Measurements from ENCODE around the gene CTNND2.

CTNND2 gene

DNA sequence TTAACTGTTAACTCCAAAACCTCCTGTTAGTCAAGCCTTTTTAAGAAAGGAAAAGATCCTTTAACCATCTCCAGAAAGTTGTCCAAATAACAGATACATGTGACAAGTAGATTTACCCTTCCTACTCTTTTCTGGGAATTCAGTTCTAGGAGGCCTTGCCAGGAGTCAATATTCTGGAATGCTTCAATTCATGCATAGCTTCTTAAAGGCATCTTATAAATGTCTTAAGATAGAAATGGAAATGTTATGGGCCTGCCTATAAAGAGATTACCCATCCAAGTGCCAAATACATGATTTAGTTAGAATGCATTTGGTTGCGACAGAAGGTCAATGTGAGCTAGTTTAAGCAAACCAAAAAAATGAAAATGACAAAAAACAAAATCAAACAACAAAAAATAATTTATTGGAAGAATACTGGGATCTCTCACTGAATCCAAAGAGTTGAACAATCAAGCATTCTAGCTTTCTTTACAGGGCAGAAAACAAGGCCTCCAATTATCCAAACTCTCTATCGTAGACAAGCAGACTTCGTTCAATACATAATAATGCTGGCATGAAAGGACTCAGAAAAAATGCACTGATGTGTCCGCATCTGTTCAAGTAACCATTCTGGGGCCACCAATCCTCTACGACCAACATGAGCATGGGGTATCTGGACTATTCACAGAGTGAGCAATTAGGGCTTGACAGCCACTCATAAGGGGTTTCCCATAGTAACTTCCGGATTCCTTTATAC is 188.6 kb downstream of the CTNND2 start:
- POLR2A ChIA-PET: no interaction called here
- no peak for DNase-seq

DNA sequence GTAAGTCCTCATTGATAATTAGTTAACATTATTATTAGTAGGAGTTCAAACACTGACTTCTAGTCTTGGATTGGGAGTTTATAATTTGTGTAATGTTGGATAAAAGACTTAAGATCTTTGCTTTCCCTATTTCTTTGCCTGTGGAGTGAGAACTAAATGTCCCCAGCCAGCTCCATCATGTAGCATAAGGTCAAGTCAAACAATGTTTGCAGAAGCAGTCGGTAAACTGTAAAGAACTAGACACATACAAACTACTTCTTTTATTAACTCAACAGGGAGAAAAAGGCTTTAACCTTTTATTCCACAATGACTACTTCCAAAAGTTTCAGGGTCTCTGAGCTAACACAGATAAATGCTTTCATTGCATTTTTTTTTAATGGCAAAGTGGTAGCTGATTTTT is 192.3 kb downstream of the CTNND2 start:
- WGBS (ENCODE audit: insufficient coverage): 80% methylated on average over 1 of the region's 1 CpG
- no peak overlapping the region for H3K4me3 ChIP-seq (ENCODE audit: control insufficient read depth in 1 of 7, extremely low read depth in 1 of 7, insufficient read depth in 4 of 7, low read depth in 2 of 7, low read length in 6 of 7)
- H3K9me3 ChIP-seq (ENCODE audit: control extremely low read depth in 1 of 5, control insufficient read depth in 4 of 5, insufficient read depth in 2 of 5, low read depth in 1 of 5, low read length in 4 of 5): no peaks in the 10 kb centered on the region
- no peaks in the 10 kb centered on the region for H3K36me3 ChIP-seq (ENCODE audit: control insufficient read depth in 4 of 4, insufficient read depth in 4 of 4, low read length in 3 of 4)
- no peaks in the 10 kb centered on the region for H3K4me1 ChIP-seq (ENCODE audit: control extremely low read depth in 1 of 4, control insufficient read depth in 4 of 4, insufficient read depth in 4 of 4, low read length in 3 of 4)
- no peak overlapping the region for H3K27ac ChIP-seq (ENCODE audit: insufficient read depth in 1 of 2, low read depth in 1 of 2, low read length in 2 of 2, poor library complexity in 1 of 2, severe bottlenecking in 2 of 2)
- H3K27me3 ChIP-seq (replicated peaks in 2 of 5; ENCODE audit: control insufficient read depth in 4 of 5, insufficient read depth in 5 of 5, low read length in 4 of 5): no peaks in the 10 kb centered on the region
- no peak for DNase-seq
- ChIA-PET POLR2A (no interaction called here), CTCF (no interaction called here)

More for the DNA sequence above, 188.6 kb downstream of the CTNND2 start:
- Histone ChIP-seq H3K27me3 (replicated peaks in 2 of 5; ENCODE audit: control insufficient read depth in 4 of 5, insufficient read depth in 5 of 5, low read length in 4 of 5) (no peaks in the 10 kb centered on the region), H3K9me3 (ENCODE audit: control extremely low read depth in 1 of 5, control insufficient read depth in 4 of 5, insufficient read depth in 2 of 5, low read depth in 1 of 5, low read length in 4 of 5) (no peaks in the 10 kb centered on the region), H3K4me3 (ENCODE audit: control insufficient read depth in 1 of 7, extremely low read depth in 1 of 7, insufficient read depth in 4 of 7, low read depth in 2 of 7, low read length in 6 of 7) (no peak overlapping the region), H3K27ac (ENCODE audit: insufficient read depth in 1 of 2, low read depth in 1 of 2, low read length in 2 of 2, poor library complexity in 1 of 2, severe bottlenecking in 2 of 2) (no peak overlapping the region), H3K36me3 (ENCODE audit: control insufficient read depth in 4 of 4, insufficient read depth in 4 of 4, low read length in 3 of 4) (no peaks in the 10 kb centered on the region), H3K4me1 (ENCODE audit: control extremely low read depth in 1 of 4, control insufficient read depth in 4 of 4, insufficient read depth in 4 of 4, low read length in 3 of 4) (no peaks in the 10 kb centered on the region)
- 97% methylated on average over 4 of the region's 6 CpGs for WGBS (ENCODE audit: insufficient coverage)
- CTCF ChIA-PET: interaction anchor here (0.6 kb wide), 1 partner anchor 984 kb away, joined by 3 read pairs; no protein-coding TSS in a partner anchor

DNA sequence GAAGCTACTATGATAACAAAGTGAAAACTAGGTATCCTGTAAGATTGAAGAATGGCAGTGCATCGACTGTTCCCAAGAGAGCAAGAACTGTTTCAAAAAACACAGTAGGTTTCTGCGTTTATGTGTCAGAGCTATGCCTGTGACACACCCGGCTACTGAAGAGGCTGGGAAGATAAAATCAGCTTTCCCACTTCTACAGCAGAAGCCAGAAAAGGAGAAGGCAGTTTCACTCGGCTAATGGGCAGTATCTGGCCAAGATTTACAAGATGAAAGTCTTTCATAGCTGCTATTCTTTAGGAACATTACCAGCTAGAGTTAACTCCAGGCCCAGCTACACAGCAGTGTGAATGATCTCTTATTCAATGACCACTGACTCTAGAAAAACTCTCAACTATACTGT is 195.2 kb downstream of the CTNND2 start:
- ChIA-PET CTCF (interaction anchor here (0.9 kb wide), 1 partner anchor 10 kb away, joined by 7 read pairs; no protein-coding TSS in a partner anchor), POLR2A (no interaction called here)
- Histone ChIP-seq H3K27me3 (replicated peaks in 2 of 5; ENCODE audit: control insufficient read depth in 4 of 5, insufficient read depth in 5 of 5, low read length in 4 of 5) (no peaks in the 10 kb centered on the region), H3K4me1 (ENCODE audit: control extremely low read depth in 1 of 4, control insufficient read depth in 4 of 4, insufficient read depth in 4 of 4, low read length in 3 of 4) (no peaks in the 10 kb centered on the region), H3K9me3 (ENCODE audit: control extremely low read depth in 1 of 5, control insufficient read depth in 4 of 5, insufficient read depth in 2 of 5, low read depth in 1 of 5, low read length in 4 of 5) (no peaks in the 10 kb centered on the region), H3K36me3 (ENCODE audit: control insufficient read depth in 4 of 4, insufficient read depth in 4 of 4, low read length in 3 of 4) (no peaks in the 10 kb centered on the region), H3K4me3 (ENCODE audit: control insufficient read depth in 1 of 7, extremely low read depth in 1 of 7, insufficient read depth in 4 of 7, low read depth in 2 of 7, low read length in 6 of 7) (no peak overlapping the region), H3K27ac (ENCODE audit: insufficient read depth in 1 of 2, low read depth in 1 of 2, low read length in 2 of 2, poor library complexity in 1 of 2, severe bottlenecking in 2 of 2) (no peak overlapping the region)
- WGBS (ENCODE audit: insufficient coverage): 100% methylated on average over 2 of the region's 4 CpGs
- no peak for DNase-seq

DNA sequence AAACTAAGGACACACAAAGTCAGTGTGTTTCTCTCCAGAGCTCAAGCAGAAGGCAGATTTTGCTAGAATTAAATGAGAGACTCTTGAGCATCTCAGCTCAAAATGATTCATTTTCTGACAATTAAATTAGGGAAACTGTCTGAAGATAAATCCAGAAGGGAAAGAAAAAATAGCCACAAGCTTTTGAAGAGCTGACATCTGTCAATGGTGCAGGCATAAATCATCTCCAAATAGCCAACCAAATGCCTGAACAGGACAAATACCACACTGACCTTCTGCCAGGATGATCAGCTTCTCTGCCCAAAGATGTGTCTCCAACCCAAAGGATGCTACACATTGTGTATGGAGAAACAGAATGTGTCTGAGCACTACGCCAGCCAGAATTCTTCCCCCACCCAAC is 199.3 kb downstream of the CTNND2 start:
- ChIA-PET POLR2A (no interaction called here), CTCF (interaction anchor here (1.1 kb wide), 1 partner anchor 15 kb away, joined by 3 read pairs; no protein-coding TSS in a partner anchor)
- H3K9me3 ChIP-seq (ENCODE audit: control extremely low read depth in 1 of 5, control insufficient read depth in 4 of 5, insufficient read depth in 2 of 5, low read depth in 1 of 5, low read length in 4 of 5): no peaks in the 10 kb centered on the region
- no peaks in the 10 kb centered on the region for H3K36me3 ChIP-seq (ENCODE audit: control insufficient read depth in 4 of 4, insufficient read depth in 4 of 4, low read length in 3 of 4)
- no peak for DNase-seq
- no peak overlapping the region for H3K4me3 ChIP-seq (ENCODE audit: control insufficient read depth in 1 of 7, extremely low read depth in 1 of 7, insufficient read depth in 4 of 7, low read depth in 2 of 7, low read length in 6 of 7)
- H3K27ac ChIP-seq (ENCODE audit: insufficient read depth in 1 of 2, low read depth in 1 of 2, low read length in 2 of 2, poor library complexity in 1 of 2, severe bottlenecking in 2 of 2): no peak overlapping the region
- H3K4me1 ChIP-seq (ENCODE audit: control extremely low read depth in 1 of 4, control insufficient read depth in 4 of 4, insufficient read depth in 4 of 4, low read length in 3 of 4): no peaks in the 10 kb centered on the region
- H3K27me3 ChIP-seq (replicated peaks in 2 of 5; ENCODE audit: control insufficient read depth in 4 of 5, insufficient read depth in 5 of 5, low read length in 4 of 5): no peaks in the 10 kb centered on the region
- no CpG with 5 or more reads among the region's 1 CpG for WGBS (ENCODE audit: insufficient coverage)

DNA sequence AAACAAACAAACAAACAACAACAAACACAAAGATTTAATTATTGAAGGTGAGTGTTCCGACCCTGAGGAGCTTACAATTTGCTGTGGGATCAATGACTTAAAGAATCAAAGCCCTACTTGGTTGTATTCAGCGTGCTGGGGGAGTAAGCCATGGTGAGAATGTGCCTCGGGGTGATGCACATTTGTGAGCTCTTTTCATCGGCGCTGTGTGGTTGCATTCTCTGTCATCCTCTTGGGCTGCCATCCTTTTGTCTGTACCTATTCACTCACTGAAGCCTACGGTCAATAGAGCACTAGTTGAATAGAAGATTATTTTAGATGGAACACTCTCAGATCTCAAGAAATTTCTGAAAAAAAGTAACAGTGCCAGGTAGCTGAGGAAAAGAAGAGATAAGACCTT is 203.9 kb downstream of the CTNND2 start:
- Histone ChIP-seq H3K27ac (ENCODE audit: insufficient read depth in 1 of 2, low read depth in 1 of 2, low read length in 2 of 2, poor library complexity in 1 of 2, severe bottlenecking in 2 of 2) (no peak overlapping the region), H3K4me3 (ENCODE audit: control insufficient read depth in 1 of 7, extremely low read depth in 1 of 7, insufficient read depth in 4 of 7, low read depth in 2 of 7, low read length in 6 of 7) (no peak overlapping the region), H3K9me3 (ENCODE audit: control extremely low read depth in 1 of 5, control insufficient read depth in 4 of 5, insufficient read depth in 2 of 5, low read depth in 1 of 5, low read length in 4 of 5) (no peaks in the 10 kb centered on the region), H3K27me3 (replicated peaks in 2 of 5; ENCODE audit: control insufficient read depth in 4 of 5, insufficient read depth in 5 of 5, low read length in 4 of 5) (no peaks in the 10 kb centered on the region), H3K4me1 (ENCODE audit: control extremely low read depth in 1 of 4, control insufficient read depth in 4 of 4, insufficient read depth in 4 of 4, low read length in 3 of 4) (no peaks in the 10 kb centered on the region), H3K36me3 (ENCODE audit: control insufficient read depth in 4 of 4, insufficient read depth in 4 of 4, low read length in 3 of 4) (no peaks in the 10 kb centered on the region)
- POLR2A ChIA-PET: no interaction called here
- CTCF ChIA-PET: no interaction called here
- 95% methylated on average over 5 of the region's 6 CpGs for WGBS (ENCODE audit: insufficient coverage)
- no peak for DNase-seq

DNA sequence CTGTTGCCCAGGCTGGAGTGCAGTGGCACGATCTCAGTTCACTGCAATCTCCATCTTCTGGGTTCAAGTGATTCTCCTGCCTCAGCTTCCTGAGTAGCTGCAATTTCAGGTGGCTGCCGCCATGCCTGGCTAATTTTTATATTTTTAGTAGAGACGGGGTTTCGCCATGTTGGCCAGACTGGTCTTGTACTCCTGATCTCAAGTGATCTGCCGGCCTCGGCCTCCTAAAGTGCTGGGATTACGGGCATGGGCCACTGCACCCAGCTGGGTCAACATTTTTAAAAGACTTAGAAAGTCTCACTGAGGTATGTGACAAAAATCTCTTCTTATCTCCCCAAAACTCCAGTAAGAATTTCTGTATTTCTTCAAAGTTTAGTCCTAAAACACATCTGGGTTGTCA is 211.6 kb downstream of the CTNND2 start:
- Histone ChIP-seq H3K9me3 (ENCODE audit: control extremely low read depth in 1 of 5, control insufficient read depth in 4 of 5, insufficient read depth in 2 of 5, low read depth in 1 of 5, low read length in 4 of 5) (peaks cover 0 to 4% (median 0%) of the 10 kb centered on the region in 5 experiments), H3K4me1 (ENCODE audit: control extremely low read depth in 1 of 4, control insufficient read depth in 4 of 4, insufficient read depth in 4 of 4, low read length in 3 of 4) (no peaks in the 10 kb centered on the region), H3K27me3 (replicated peaks in 2 of 5; ENCODE audit: control insufficient read depth in 4 of 5, insufficient read depth in 5 of 5, low read length in 4 of 5) (no peaks in the 10 kb centered on the region), H3K36me3 (ENCODE audit: control insufficient read depth in 4 of 4, insufficient read depth in 4 of 4, low read length in 3 of 4) (no peaks in the 10 kb centered on the region), H3K4me3 (ENCODE audit: control insufficient read depth in 1 of 7, extremely low read depth in 1 of 7, insufficient read depth in 4 of 7, low read depth in 2 of 7, low read length in 6 of 7) (no peak overlapping the region), H3K27ac (ENCODE audit: insufficient read depth in 1 of 2, low read depth in 1 of 2, low read length in 2 of 2, poor library complexity in 1 of 2, severe bottlenecking in 2 of 2) (no peak overlapping the region)
- whole genome bisulfite sequencing (ENCODE audit: insufficient coverage): 98% methylated on average over 7 of the region's 7 CpGs
- no peak for DNase-seq
- ChIA-PET CTCF (no interaction called here), POLR2A (no interaction called here)

DNA sequence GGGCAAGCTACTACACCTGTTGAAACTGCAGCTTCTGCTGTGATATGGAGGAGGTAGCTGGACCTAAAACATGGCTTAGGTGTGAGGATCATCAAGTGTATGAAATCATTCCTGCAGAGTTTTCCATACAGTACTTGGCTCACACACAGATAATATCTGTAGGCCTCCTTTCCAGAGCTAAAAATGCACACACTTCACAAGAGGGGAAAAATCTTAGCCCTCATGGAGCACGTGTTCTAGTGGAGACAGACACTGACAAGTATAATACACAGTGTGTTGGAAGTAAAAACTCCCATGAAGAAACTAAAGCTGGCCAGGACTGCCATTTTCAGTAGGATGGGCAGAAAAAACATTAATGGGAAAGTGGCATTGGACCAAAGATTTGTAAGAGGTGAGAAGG is 216.7 kb downstream of the CTNND2 start:
- Histone ChIP-seq H3K4me3 (ENCODE audit: control insufficient read depth in 1 of 7, extremely low read depth in 1 of 7, insufficient read depth in 4 of 7, low read depth in 2 of 7, low read length in 6 of 7) (no peak overlapping the region), H3K27ac (ENCODE audit: insufficient read depth in 1 of 2, low read depth in 1 of 2, low read length in 2 of 2, poor library complexity in 1 of 2, severe bottlenecking in 2 of 2) (no peak overlapping the region), H3K36me3 (ENCODE audit: control insufficient read depth in 4 of 4, insufficient read depth in 4 of 4, low read length in 3 of 4) (no peaks in the 10 kb centered on the region), H3K9me3 (ENCODE audit: control extremely low read depth in 1 of 5, control insufficient read depth in 4 of 5, insufficient read depth in 2 of 5, low read depth in 1 of 5, low read length in 4 of 5) (peaks cover 0 to 4% (median 0%) of the 10 kb centered on the region in 5 experiments), H3K27me3 (replicated peaks in 2 of 5; ENCODE audit: control insufficient read depth in 4 of 5, insufficient read depth in 5 of 5, low read length in 4 of 5) (no peaks in the 10 kb centered on the region), H3K4me1 (ENCODE audit: control extremely low read depth in 1 of 4, control insufficient read depth in 4 of 4, insufficient read depth in 4 of 4, low read length in 3 of 4) (peaks cover 0 to 4% (median 1%) of the 10 kb centered on the region in 4 experiments)
- 100% methylated on average over 1 of the region's 1 CpG for WGBS (ENCODE audit: insufficient coverage)
- DNase-seq: no peak
- CTCF ChIA-PET: interaction anchor here (1.2 kb wide), 1 partner anchor 12 kb away, joined by 3 read pairs; no protein-coding TSS in a partner anchor
- POLR2A ChIA-PET: no interaction called here

Data from common myeloid progenitor, CD34-positive (primary cell).